IMR-90 (cell line): ENCODE data around the gene COG8. TPM values are rescaled to one million over a fixed set of nuclear protein-coding genes. Genes with fewer than 3 reads are reported as not detected.

Source experiments
- ATAC-seq: fragments of 200-7000 bp; cut with Tn5 transposase; 2 replicates; pipeline ENCODE4 v1.9.1; 2020; ENCODE audit warnings: low read depth, mild to moderate bottlenecking, moderate library complexity
- BruUV-seq: library from RNA; stranded (reverse); fragments of 400-500 nt; replicated peaks from 2 replicates; lab custom pipeline; 2021; lab: Mats Ljungman, UMichigan
- CTCF ChIA-PET: fragments of 300-600 bp; formaldehyde crosslinking; extraction: SDS; loops from one replicate; lab custom pipeline; 2021; ENCODE audit warnings: antibody characterized with exemption; lab: Yijun Ruan, JAX
- POLR2A ChIA-PET: fragments of 300-600 bp; sonication (Branson Sonifier 250); formaldehyde crosslinking; loops from one replicate; lab custom pipeline; 2022; ENCODE audit warnings: antibody characterized with exemption; ENCODE audit not compliant: unreplicated experiment; lab: Charles Lee
- DNase-seq: peaks from one replicate; pipeline ENCODE4 v3.0.0; 2013
- H2AFZ ChIP-seq: replicated peaks from 2 replicates; pipeline ENCODE3; 2013; ENCODE audit warnings: low read length, mild to moderate bottlenecking; ENCODE audit not compliant: poor library complexity
- H2AK5ac ChIP-seq: 2 replicates; pipeline ENCODE4 v1.6.1; 2013; ENCODE audit warnings: low read depth, low read length, inconsistent platforms
- H2AK9ac ChIP-seq: replicated peaks from 2 replicates; pipeline ENCODE3; 2013; ENCODE audit warnings: mild to moderate bottlenecking, low read depth, low read length, moderate library complexity; ENCODE audit not compliant: poor library complexity
- H2BK120ac ChIP-seq: 2 replicates; pipeline ENCODE4 v1.6.1; 2013; ENCODE audit warnings: low read depth, low read length, inconsistent platforms
- H2BK15ac ChIP-seq: 3 replicates; pipeline ENCODE4 v1.6.1; 2013; ENCODE audit warnings: low read depth, low read length, inconsistent platforms
- H2BK20ac ChIP-seq: 2 replicates; pipeline ENCODE4 v1.6.1; 2013; ENCODE audit warnings: low read depth, mild to moderate bottlenecking, inconsistent platforms, low read length, moderate library complexity
- H2BK5ac ChIP-seq: 2 replicates; pipeline ENCODE4 v1.6.1; 2013; ENCODE audit warnings: mild to moderate bottlenecking, low read depth, low read length, inconsistent platforms; ENCODE audit not compliant: poor library complexity, severe bottlenecking
- H3K14ac ChIP-seq: replicated peaks from 2 replicates; pipeline ENCODE4 v1.6.1; 2013; ENCODE audit warnings: low read depth, low read length, inconsistent platforms
- H3K18ac ChIP-seq: 2 replicates; pipeline ENCODE4 v1.6.1; 2013; ENCODE audit warnings: low read depth, low read length, control low read depth
- H3K23ac ChIP-seq: 2 replicates; pipeline ENCODE4 v1.6.1; 2013; ENCODE audit warnings: low read depth, low read length, inconsistent platforms
- H3K27ac ChIP-seq: 2 replicates; pipeline ENCODE4 v1.5.1; 2013; ENCODE audit warnings: mild to moderate bottlenecking, control low read depth, low read length; ENCODE audit not compliant: insufficient read depth
- H3K27me3 ChIP-seq: 2 replicates; pipeline ENCODE4 v1.6.1; 2013; ENCODE audit warnings: low read length; ENCODE audit not compliant: control insufficient read depth, insufficient read depth
- H3K36me3 ChIP-seq: 2 replicates; pipeline ENCODE4 v1.6.1; 2013; ENCODE audit warnings: low read length, mixed read lengths; ENCODE audit not compliant: control insufficient read depth, insufficient read depth
- H3K4ac ChIP-seq: 2 replicates; pipeline ENCODE4 v1.6.1; 2013; ENCODE audit warnings: low read depth, low read length, inconsistent platforms
- H3K4me1 ChIP-seq: 2 replicates; pipeline ENCODE4 v1.6.1; 2013; ENCODE audit warnings: low read length, mixed read lengths; ENCODE audit not compliant: control insufficient read depth, insufficient read depth
- H3K4me2 ChIP-seq: 2 replicates; pipeline ENCODE4 v1.6.1; 2013; ENCODE audit warnings: low read depth, mild to moderate bottlenecking, control low read depth, low read length, moderate library complexity
- H3K4me3 ChIP-seq: 2 replicates; pipeline ENCODE4 v1.5.1; 2013; ENCODE audit warnings: low read depth, mild to moderate bottlenecking, control low read depth, low read length, moderate library complexity; ENCODE audit not compliant: insufficient read depth
- H3K56ac ChIP-seq: 2 replicates; pipeline ENCODE4 v1.6.1; 2013; ENCODE audit warnings: low read length, inconsistent platforms; ENCODE audit not compliant: insufficient read depth; ENCODE audit errors: extremely low read depth
- H3K79me1 ChIP-seq, 2 experiments: 2 replicates each; pipeline ENCODE4 v1.6.1; 2013; ENCODE audit warnings: low read length in 2 of 2, inconsistent platforms in 1 of 2, low read depth in 1 of 2
- H3K9ac ChIP-seq: 2 replicates; pipeline ENCODE4 v1.6.1; 2013; ENCODE audit warnings: low read depth, low read length, control low read depth
- H3K9me1 ChIP-seq: 2 replicates; pipeline ENCODE4 v1.6.1; 2013; ENCODE audit warnings: low read length, inconsistent platforms; ENCODE audit not compliant: insufficient read depth
- H3K9me3 ChIP-seq: 2 replicates; pipeline ENCODE4 v1.6.1; 2013; ENCODE audit warnings: low read length; ENCODE audit not compliant: control insufficient read depth, insufficient read depth
- H4K20me1 ChIP-seq: 2 replicates; pipeline ENCODE4 v1.6.1; 2013; ENCODE audit warnings: low read length, inconsistent platforms; ENCODE audit not compliant: insufficient read depth
- H4K5ac ChIP-seq: 2 replicates; pipeline ENCODE4 v1.6.1; 2013; ENCODE audit warnings: mild to moderate bottlenecking, low read depth, low read length, control low read depth
- H4K8ac ChIP-seq, 2 experiments: 2 replicates each; pipeline ENCODE4 v1.6.1; 2013; ENCODE audit warnings: low read depth in 2 of 2, low read length in 2 of 2, control low read depth in 1 of 2, inconsistent platforms in 1 of 2
- H4K91ac ChIP-seq: 2 replicates; pipeline ENCODE4 v1.6.1; 2013; ENCODE audit warnings: low read depth, low read length, inconsistent platforms; ENCODE audit not compliant: insufficient read depth
- BHLHE40 ChIP-seq: fragments of 150-350 bp; IDR thresholded peaks from 2 replicates; pipeline ENCODE4 v1.6.1; 2016; ENCODE audit warnings: mild to moderate bottlenecking, low read depth, low read length
- CEBPB ChIP-seq: IDR thresholded peaks from 2 replicates; pipeline ENCODE4 v1.6.1; 2012; ENCODE audit warnings: low read depth, low read length, improper control_type of control experiment
- CHD1 ChIP-seq: IDR thresholded peaks from 2 replicates; pipeline ENCODE4 v1.6.1; 2012; ENCODE audit warnings: low read depth, low read length, improper control_type of control experiment
- CTCF ChIP-seq: conservative IDR thresholded peaks from 2 replicates; pipeline ENCODE4 v1.5.1; 2012; ENCODE audit warnings: mild to moderate bottlenecking, low read depth, low read length, improper control_type of control experiment
- ELK1 ChIP-seq: fragments of 150-350 bp; IDR thresholded peaks from 2 replicates; pipeline ENCODE4 v1.6.1; 2016; ENCODE audit warnings: low read depth, mild to moderate bottlenecking, low read length, moderate library complexity, borderline replicate concordance
- FOS ChIP-seq: fragments of 150-350 bp; IDR thresholded peaks from 2 replicates; pipeline ENCODE4 v1.6.1; 2016; ENCODE audit warnings: low read depth, low read length
- MAFK ChIP-seq: IDR thresholded peaks from 2 replicates; pipeline ENCODE4 v1.6.1; 2012; ENCODE audit warnings: low read depth, low read length, improper control_type of control experiment
- MAZ ChIP-seq: IDR thresholded peaks from 2 replicates; pipeline ENCODE4 v1.6.1; 2012; ENCODE audit warnings: low read depth, mild to moderate bottlenecking, low read length, improper control_type of control experiment, moderate library complexity, borderline replicate concordance
- MXI1 ChIP-seq: IDR thresholded peaks from 2 replicates; pipeline ENCODE4 v1.6.1; 2012; ENCODE audit warnings: low read depth, mild to moderate bottlenecking, low read length, moderate library complexity, borderline replicate concordance
- NFE2L2 ChIP-seq: fragments of 150-350 bp; IDR thresholded peaks from 2 replicates; pipeline ENCODE4 v1.6.1; 2016; ENCODE audit warnings: low read depth, mild to moderate bottlenecking, low read length
- POLR2A ChIP-seq: IDR thresholded peaks from 2 replicates; pipeline ENCODE4 v1.6.1; 2012; ENCODE audit warnings: mild to moderate bottlenecking, low read depth, low read length
- RAD21 ChIP-seq: IDR thresholded peaks from 2 replicates; pipeline ENCODE4 v1.6.1; 2012; ENCODE audit warnings: low read length, improper control_type of control experiment
- RCOR1 ChIP-seq: IDR thresholded peaks from 2 replicates; pipeline ENCODE4 v1.6.1; 2012; ENCODE audit warnings: mild to moderate bottlenecking, low read length, improper control_type of control experiment; ENCODE audit not compliant: insufficient replicate concordance
- RFX5 ChIP-seq: IDR thresholded peaks from 2 replicates; pipeline ENCODE4 v1.8.0; 2012; ENCODE audit warnings: low read depth, mild to moderate bottlenecking, low read length, moderate library complexity
- SMC3 ChIP-seq: fragments of 150-350 bp; IDR thresholded peaks from 2 replicates; pipeline ENCODE4 v1.6.1; 2016; ENCODE audit warnings: low read depth, mild to moderate bottlenecking, antibody characterized with exemption, low read length, moderate library complexity
- USF2 ChIP-seq: fragments of 150-350 bp; IDR thresholded peaks from 2 replicates; pipeline ENCODE4 v1.6.1; 2017; ENCODE audit warnings: mild to moderate bottlenecking, antibody characterized with exemption, low read length, low read depth
- WGBS, 2 experiments: methylation state at CpG; one replicate each; pipeline versions ENCODE4 v1.1.5 to v1.1.7; 2013; ENCODE audit warnings: missing lambda C conversion rate in 2 of 2; ENCODE audit not compliant: insufficient read length in 1 of 2; ENCODE audit errors: extremely low coverage in 2 of 2; 5-methylcytosine and 5-hydroxymethylcytosine counted together
- dilution Hi-C: fragments of 300-500 bp; cut with HindIII; formaldehyde crosslinking; loops from one replicate; pipeline ENCODE4 v1.14.3; 2018; ENCODE audit warnings: low sequenced_read_pairs; ENCODE audit not compliant: unreplicated experiment
- in situ Hi-C: fragments of 300-500 bp; cut with MboI; formaldehyde crosslinking; loops from 3 replicates; pipeline ENCODE4 v1.14.3; 2019; ENCODE audit warnings: low sequenced_read_pairs, inconsistent platforms, mixed read lengths
- intact Hi-C: fragments of 100-400 bp; cut with micrococcal nuclease; formaldehyde crosslinking; loops from 2 replicates; pipeline ENCODE4 v1.10.0; 2022
- polyA plus RNA-seq, 3 experiments: library from polyadenylated mRNA; depleted of rRNA; stranded (reverse); fragments of >200 nt; gene quantifications; 2 replicates each; pipeline ENCODE4 v1.2.3, GENCODE V29; 2012; ENCODE audit warnings: low replicate concordance in 1 of 3
- total RNA-seq: library from RNA; depleted of rRNA; stranded (reverse); fragments of >200 nt; gene quantifications from 2 replicates; pipeline ENCODE4 v1.2.3, GENCODE V29; 2012

Gene COG8
- total and polyA plus RNA-seq, 2 of the 4 experiments (the other 2 are of a cell fraction) = 23.4 to 26.2 TPM

- H2BK5ac ChIP-seq = peak overlapping the region; percentile 20
- dilution Hi-C loops = no loop called here
- CTCF ChIA-PET = no interaction called here
These were observed 806 bp upstream of the COG8 start for GRCh38 chr16:69340095-69340644.

More at GRCh38 chr16:69340095-69340644, 806 bp upstream of the COG8 start:
- Histone ChIP-seq H2AFZ (peak overlapping the region; percentile 98), H3K79me1 (peaks cover 25 to 52% of the 10 kb centered on the region in 2 experiments), H4K20me1 (no peaks in the 10 kb centered on the region), H3K4me2 (peak overlapping the region; percentile 95), H3K4ac (peak overlapping the region; percentile 90), H2BK120ac (no peak overlapping the region), H2AK9ac (peak overlapping the region; percentile 97), H3K27me3 (no peaks in the 10 kb centered on the region), H2AK5ac (peak overlapping the region; percentile 84), H3K56ac (peak overlapping the region; percentile 63), H3K9me1 (no peaks in the 10 kb centered on the region), H2BK15ac (no peak overlapping the region), H3K4me1 (peaks cover 4% of the 10 kb centered on the region), H3K18ac (no peak overlapping the region), H3K27ac (peak overlapping the region; percentile 65), H3K4me3 (peak overlapping the region; percentile 69), H3K14ac (peak overlapping the region; percentile 77), H3K9ac (peak overlapping the region; percentile 78), H3K23ac (peak overlapping the region; percentile 91), H4K5ac (peak overlapping the region; percentile 32; the same call in 1 of the 2 replicates), H4K8ac (peak overlapping the region; percentile 70 to 84), H4K91ac (peak overlapping the region; percentile 72), H3K36me3 (peaks cover 19% of the 10 kb centered on the region), H2BK20ac (no peak overlapping the region), H3K9me3 (no peaks in the 10 kb centered on the region)
- POLR2A ChIA-PET = no interaction called here
- WGBS, 2 experiments = 3% methylated on average over 5 of the region's 16 CpGs; no CpG with 5 or more reads in 1 of the 2 experiments
- ATAC-seq (no peak), DNase-seq (peak; percentile 24)
- TSS peak; percentile 55 for BruUV-seq
- intact Hi-C loops (no loop called here), in situ Hi-C loops (no loop called here)
- TF ChIP-seq RAD21 (no peak), CEBPB (no peak), FOS (no peak), SMC3 (no peak), RFX5 (no peak), CTCF (no peak), MAFK (no peak), POLR2A (no peak), BHLHE40 (no peak), MAZ (no peak), ELK1 (no peak), RCOR1 (no peak), NFE2L2 (no peak), CHD1 (no peak), MXI1 (no peak), USF2 (no peak)
